ENCODE data around the gene SPATA9. TPM values are rescaled to one million over a fixed set of nuclear protein-coding genes. Genes with fewer than 3 reads are reported as not detected.

SPATA9 gene
- total and polyA plus RNA-seq, 9 of the 15 experiments (the other 6 are each of a cell fraction or from before 2014, with no cell fraction given) = 0.16 to 5.5 (median 0.39) TPM; not detected in 3

DNA sequence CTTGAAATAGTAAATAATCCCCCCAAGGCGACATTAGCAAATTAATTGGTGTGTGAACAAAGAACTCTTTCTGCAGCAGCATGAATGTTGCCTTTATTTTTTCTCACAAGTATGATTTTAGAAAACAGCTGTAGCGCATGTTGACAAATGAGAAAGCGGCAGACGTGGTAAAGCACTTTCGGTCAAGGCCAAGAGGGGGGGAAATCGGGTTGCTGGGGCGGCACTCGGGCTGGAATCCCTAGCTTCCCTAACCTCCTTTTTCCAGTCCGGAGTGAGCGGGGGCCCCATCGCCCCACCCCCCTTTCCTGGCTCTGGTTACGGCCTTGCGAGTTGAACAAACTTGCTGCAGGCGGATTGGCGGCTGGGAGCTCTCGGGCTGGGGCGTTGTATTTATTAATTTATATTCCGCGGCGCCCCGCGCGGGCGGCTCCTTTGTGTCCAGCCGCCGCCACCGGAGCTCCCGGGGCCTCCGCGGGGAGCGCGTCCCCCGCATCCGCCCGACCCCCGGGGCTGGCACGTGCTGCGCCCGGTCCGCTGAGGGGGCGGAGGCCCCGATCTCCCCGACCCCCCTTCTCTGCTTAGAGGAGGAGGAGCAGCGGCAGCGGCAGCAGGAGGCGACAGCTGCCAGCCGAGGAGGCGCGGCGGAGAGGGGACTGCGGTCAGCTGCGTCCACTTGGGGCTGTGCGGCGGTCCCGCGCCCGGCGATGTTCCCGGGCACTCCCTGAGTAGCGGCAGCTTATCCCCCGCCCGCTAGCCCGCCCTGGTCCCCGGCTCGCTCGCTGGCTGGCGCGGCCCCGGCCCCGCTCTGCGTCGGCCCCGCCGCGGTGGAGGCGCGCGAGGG lies 48.2 kb upstream of the SPATA9 start, which contains the start of gene RHOBTB3 (continued):
- TF ChIP-seq ELK3 (CRISPR knock-in tag; IDR thresholded peaks at IDR 0.05) = no peak
- TF ChIP-seq ZNF436 (CRISPR knock-in tag; IDR thresholded peaks at IDR 0.05) = no peak; the same call in 1 of the 2 replicates
- no peak for TF ChIP-seq CBX1 (IDR thresholded peaks at IDR 0.05; ENCODE audit: low read depth)
- 0 out of 4 replicates have a peak, but pooled peaks of 1 of the 2 experiments have one; percentile 24 for TF ChIP-seq TEAD1 (CRISPR knock-in tag; IDR thresholded peaks at IDR 0.05)
- TF ChIP-seq ZNF507 (tag; conservative IDR thresholded peaks at IDR 0.05) = no peak
- no peak for TF ChIP-seq ZNF445 (CRISPR knock-in tag; IDR thresholded peaks at IDR 0.05; ENCODE audit: low read depth)
- TF ChIP-seq ELF1 (tag; IDR thresholded peaks at IDR 0.05) = no peak
- TF ChIP-seq ARID1B (IDR thresholded peaks at IDR 0.05) = 0 out of 2 replicates have a peak, but pooled peaks have one; percentile 31
- no peak for TF ChIP-seq ZNF311 (CRISPR knock-in tag; IDR thresholded peaks at IDR 0.05)
- TF ChIP-seq ASH1L (IDR thresholded peaks at IDR 0.05; ENCODE audit: borderline replicate concordance, low read depth, partially characterized antibody) = no peak
- no peak for TF ChIP-seq NEUROD1 (IDR thresholded peaks at IDR 0.05; ENCODE audit: borderline replicate concordance, low read depth, low read length, partially characterized antibody)
- no peak for TF ChIP-seq ZNF224 (CRISPR knock-in tag; IDR thresholded peaks at IDR 0.05)
- TF ChIP-seq ZNF12 (CRISPR knock-in tag; IDR thresholded peaks at IDR 0.05) = 0 out of 2 replicates have a peak, but pooled peaks have one; percentile 21
- no peak for TF ChIP-seq RBM14 (IDR thresholded peaks at IDR 0.05; ENCODE audit: borderline replicate concordance, insufficient read depth, low read depth, low read length)
- TF ChIP-seq ZNF41 (CRISPR knock-in tag; conservative IDR thresholded peaks at IDR 0.05) = no peak
- TF ChIP-seq PHTF2 (CRISPR knock-in tag; IDR thresholded peaks at IDR 0.05) = no peak
- TF ChIP-seq ADNP (tag; IDR thresholded peaks at IDR 0.05) = no peak
- no peak for TF ChIP-seq ZNF830 (CRISPR knock-in tag; IDR thresholded peaks at IDR 0.05)
- TF ChIP-seq HNRNPL (IDR thresholded peaks at IDR 0.05; ENCODE audit: low read depth, low read length) = peak; percentile 88
- TF ChIP-seq FOXJ2 (tag; IDR thresholded peaks at IDR 0.05) = no peak; the same call in 1 of the 2 replicates
- TF ChIP-seq, protein P1, sequence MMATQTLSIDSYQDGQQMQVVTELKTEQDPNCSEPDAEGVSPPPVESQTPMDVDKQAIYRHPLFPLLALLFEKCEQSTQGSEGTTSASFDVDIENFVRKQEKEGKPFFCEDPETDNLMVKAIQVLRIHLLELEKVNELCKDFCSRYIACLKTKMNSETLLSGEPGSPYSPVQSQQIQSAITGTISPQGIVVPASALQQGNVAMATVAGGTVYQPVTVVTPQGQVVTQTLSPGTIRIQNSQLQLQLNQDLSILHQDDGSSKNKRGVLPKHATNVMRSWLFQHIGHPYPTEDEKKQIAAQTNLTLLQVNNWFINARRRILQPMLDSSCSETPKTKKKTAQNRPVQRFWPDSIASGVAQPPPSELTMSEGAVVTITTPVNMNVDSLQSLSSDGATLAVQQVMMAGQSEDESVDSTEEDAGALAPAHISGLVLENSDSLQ (IDR thresholded peaks at IDR 0.05) = no peak
- TF ChIP-seq ZKSCAN3 (CRISPR knock-in tag; IDR thresholded peaks at IDR 0.05) = no peak
- peak; percentile 96 for TF ChIP-seq KLF13 (tag; IDR thresholded peaks at IDR 0.05; ENCODE audit: borderline replicate concordance, low read depth)
- TF ChIP-seq ZNF408 (CRISPR knock-in tag; IDR thresholded peaks at IDR 0.05; ENCODE audit: low read depth) = no peak
- no peak for TF ChIP-seq HBP1 (CRISPR knock-in tag; IDR thresholded peaks at IDR 0.05)
- peak; percentile 30; the same call in 1 of the 2 replicates for TF ChIP-seq KLF16 (IDR thresholded peaks at IDR 0.05)
- no peak for TF ChIP-seq ZNF143 (CRISPR knock-in tag; IDR thresholded peaks at IDR 0.05)
